GM18511 (cell line): ENCODE data around the gene PAMR1.
"Not testable (repeated sequence)": the region's sequence is repeated elsewhere in the genome, so short reads cannot be mapped to it uniquely, and the experiment has no call there.

Experiments
- ATAC-seq: cut with Tn5 transposase; IDR thresholded peaks from one replicate; pipeline ENCODE4 v1.9.1; 2021; ENCODE audit warnings: mild to moderate bottlenecking, moderate library complexity; ENCODE audit not compliant: unreplicated experiment

Gene PAMR1

GRCh38 chr11:35546317-35546716, 20.9 kb upstream of the PAMR1 start:
- ATAC-seq, result no peak

- ATAC-seq, result no peak
Observed at GRCh38 chr11:35545391-35546003, 20.1 kb upstream of the PAMR1 start.

- ATAC-seq, result no peak
Observed at GRCh38 chr11:35543481-35543880, 18.1 kb upstream of the PAMR1 start.

- no peak for ATAC-seq
Observed at GRCh38 chr11:35541621-35542375, 16.4 kb upstream of the PAMR1 start.

GRCh38 chr11:35540526-35540925, 15.1 kb upstream of the PAMR1 start:
- no peak for ATAC-seq

- no peak for ATAC-seq
Observed at GRCh38 chr11:35539781-35540281, 14.4 kb upstream of the PAMR1 start.

- no peak for ATAC-seq
Observed at GRCh38 chr11:35539256-35539655, 13.8 kb upstream of the PAMR1 start.

- ATAC-seq, result no peak
Observed at GRCh38 chr11:35536470-35536869, 11.1 kb upstream of the PAMR1 start.

GRCh38 chr11:35531246-35531645, 5.8 kb upstream of the PAMR1 start:
- no peak for ATAC-seq

- ATAC-seq, result no peak
Observed at GRCh38 chr11:35529971-35530495, 4.6 kb upstream of the PAMR1 start.

- no peak for ATAC-seq
Observed at GRCh38 chr11:35526370-35526792, 965 bp upstream of the PAMR1 start.

GRCh38 chr11:35524780-35525179, 636 bp downstream of the PAMR1 start:
- no peak for ATAC-seq

GRCh38 chr11:35523861-35524260, 1.6 kb downstream of the PAMR1 start:
- no peak for ATAC-seq

- ATAC-seq, result no peak
Observed at GRCh38 chr11:35523331-35523768, 2.1 kb downstream of the PAMR1 start.

- ATAC-seq, result not testable (repeated sequence)
Observed at GRCh38 chr11:35522091-35522490, 3.3 kb downstream of the PAMR1 start.

GRCh38 chr11:35520376-35520775, 5.0 kb downstream of the PAMR1 start:
- ATAC-seq, result no peak

GRCh38 chr11:35518766-35519165, 6.7 kb downstream of the PAMR1 start:
- ATAC-seq, result no peak

GRCh38 chr11:35517481-35517880, 7.9 kb downstream of the PAMR1 start:
- no peak for ATAC-seq

- ATAC-seq, result no peak
Observed at GRCh38 chr11:35516403-35516802, 9.0 kb downstream of the PAMR1 start.

- ATAC-seq, result no peak
Observed at GRCh38 chr11:35515224-35515623, 10.2 kb downstream of the PAMR1 start.

GRCh38 chr11:35514481-35514880, 10.9 kb downstream of the PAMR1 start:
- no peak for ATAC-seq

- ATAC-seq, result no peak
Observed at GRCh38 chr11:35511666-35512065, 13.8 kb downstream of the PAMR1 start.
